GM23248 (cell line): ENCODE measurements around the gene GPR31. TPM values are rescaled to one million over a fixed set of nuclear protein-coding genes. Genes with fewer than 3 reads are reported as not detected.
"Not testable (repeated sequence)": the region's sequence is repeated elsewhere in the genome, so short reads cannot be mapped to it uniquely, and the experiment has no call there.

Source experiments
- DNase-seq: peaks from one replicate; pipeline ENCODE4 v3.0.0-alpha.2; 2015
- H2AFZ ChIP-seq: fragments of 200-600 bp; sonication (generic); 2 replicates; pipeline ENCODE4 v1.6.1; 2016; ENCODE audit warnings: antibody characterized with exemption
- H3F3A ChIP-seq: fragments of 200-600 bp; sonication (generic); 2 replicates; pipeline ENCODE4 v1.6.1; 2016; ENCODE audit warnings: mild to moderate bottlenecking, antibody characterized with exemption, mixed run types; ENCODE audit not compliant: insufficient read depth
- H3K27ac ChIP-seq: fragments of 200-600 bp; sonication (generic); 2 replicates; pipeline ENCODE4 v1.5.1; 2016; ENCODE audit warnings: mild to moderate bottlenecking
- H3K27me3 ChIP-seq: fragments of 200-600 bp; sonication (generic); replicated peaks from 2 replicates; pipeline ENCODE4 v1.6.1; 2016; ENCODE audit warnings: mild to moderate bottlenecking; ENCODE audit not compliant: insufficient read depth
- H3K36me3 ChIP-seq: fragments of 200-600 bp; sonication (generic); 2 replicates; pipeline ENCODE4 v1.6.1; 2016; ENCODE audit warnings: low read depth, mild to moderate bottlenecking
- H3K4me1 ChIP-seq: fragments of 200-600 bp; sonication (generic); 2 replicates; pipeline ENCODE4 v1.6.1; 2016; ENCODE audit warnings: mild to moderate bottlenecking; ENCODE audit not compliant: insufficient read depth
- H3K4me2 ChIP-seq: fragments of 200-600 bp; sonication (generic); one replicate; pipeline ENCODE4 v1.6.1; 2016; ENCODE audit warnings: mild to moderate bottlenecking; ENCODE audit not compliant: unreplicated experiment
- H3K4me3 ChIP-seq: fragments of 200-600 bp; sonication (generic); 2 replicates; pipeline ENCODE4 v1.5.1; 2016; ENCODE audit warnings: mild to moderate bottlenecking
- H3K79me2 ChIP-seq: fragments of 200-600 bp; sonication (generic); 2 replicates; pipeline ENCODE4 v1.6.1; 2016; ENCODE audit warnings: mild to moderate bottlenecking; ENCODE audit not compliant: insufficient read depth
- H3K9ac ChIP-seq: fragments of 200-600 bp; sonication (generic); 2 replicates; pipeline ENCODE4 v1.6.1; 2016; ENCODE audit warnings: mild to moderate bottlenecking
- H3K9me2 ChIP-seq: fragments of 200-600 bp; sonication (generic); 2 replicates; pipeline ENCODE4 v1.6.1; 2016; ENCODE audit warnings: mixed run types, mild to moderate bottlenecking, moderate library complexity; ENCODE audit not compliant: insufficient read depth
- H3K9me3 ChIP-seq: fragments of 200-600 bp; sonication (generic); one replicate; pipeline ENCODE4 v1.6.1; 2017; ENCODE audit warnings: low read depth
- H4K20me1 ChIP-seq: fragments of 200-600 bp; sonication (generic); 2 replicates; pipeline ENCODE4 v1.6.0; 2016; ENCODE audit not compliant: insufficient read depth
- EZH2 ChIP-seq: fragments of 200-600 bp; sonication (generic); IDR thresholded peaks from 2 replicates; pipeline ENCODE4 v1.6.1; 2018; ENCODE audit warnings: antibody characterized with exemption, mild to moderate bottlenecking; ENCODE audit not compliant: insufficient read depth, poor library complexity, severe bottlenecking
- EZH2phosphoT487 ChIP-seq: fragments of 200-600 bp; sonication (generic); IDR thresholded peaks from 2 replicates; pipeline ENCODE4 v1.6.1; 2018; ENCODE audit warnings: antibody characterized with exemption, moderate library complexity, mild to moderate bottlenecking, low read depth; ENCODE audit not compliant: insufficient read depth
- WGBS, 2 experiments: methylation state at CpG; one replicate each; pipeline ENCODE4 v1.1.6; 2015 to 2017; ENCODE audit warnings: low lambda C conversion rate in 2 of 2, low coverage in 1 of 2; ENCODE audit errors: missing lambda C conversion rate in 2 of 2; 5-methylcytosine and 5-hydroxymethylcytosine counted together
- in situ Hi-C: fragments of 300-500 bp; cut with MboI; formaldehyde crosslinking; loops from 2 replicates; pipeline ENCODE4 v1.15.0; 2020
- polyA plus RNA-seq: library from polyadenylated mRNA; unstranded; fragments of >200 nt; fragmentation: Nextera tagmentation; extraction: Ambion mirVana; gene quantifications from 2 replicates; pipeline ENCODE4 v1.2.1, GENCODE V29; 2016
- total RNA-seq: library from RNA; depleted of rRNA; stranded (reverse); fragments of >200 nt; shearing (Covaris generic); gene quantifications from 2 replicates; pipeline ENCODE4 v1.2.3, GENCODE V29; 2014

GPR31 gene
- total and polyA plus RNA-seq, 2 experiments from 2014 or later = not detected

GRCh38 chr6:167200806-167201205 is 43.0 kb upstream of the GPR31 start:
- in situ Hi-C loops = loop anchor here (25.0 kb wide), 1 partner anchor 686 kb away; no protein-coding TSS in a partner anchor
- no peak overlapping the region for H3K4me2 ChIP-seq
- H3F3A ChIP-seq = no peaks in the 10 kb centered on the region
- no peak overlapping the region for H3K4me3 ChIP-seq
- H3K4me1 ChIP-seq = no peaks in the 10 kb centered on the region
- no peak overlapping the region for H3K27ac ChIP-seq
- H3K79me2 ChIP-seq = no peaks in the 10 kb centered on the region
- H3K9me3 ChIP-seq = no peaks in the 10 kb centered on the region
- WGBS, 2 experiments = 43 to 46% methylated on average over 14 of the region's 14 CpGs
- no peak overlapping the region for H2AFZ ChIP-seq
- no peak overlapping the region for H3K9ac ChIP-seq
- H4K20me1 ChIP-seq = no peaks in the 10 kb centered on the region
- H3K36me3 ChIP-seq = no peaks in the 10 kb centered on the region
- DNase-seq = no peak
- H3K27me3 ChIP-seq = no peaks in the 10 kb centered on the region
- TF ChIP-seq EZH2phosphoT487 (no peak), EZH2 (no peak)
- no peaks in the 10 kb centered on the region for H3K9me2 ChIP-seq

- H3K9me2 ChIP-seq, H3K27me3 ChIP-seq, H3K79me2 ChIP-seq, H3K36me3 ChIP-seq, H3K4me2 ChIP-seq, H2AFZ ChIP-seq, H4K20me1 ChIP-seq, H3F3A ChIP-seq, DNase-seq, H3K4me1 ChIP-seq, H3K9me3 ChIP-seq, H3K9ac ChIP-seq, in situ Hi-C loops, H3K27ac ChIP-seq, H3K4me3 ChIP-seq: not testable (repeated sequence)
- 6 to 13% methylated on average over 10 to 14 of the region's 21 CpGs for WGBS, 2 experiments
Observed at GRCh38 chr6:167195941-167196610, 38.3 kb upstream of the GPR31 start.

- H3K27me3 ChIP-seq, DNase-seq, H3K36me3 ChIP-seq, H3K9me3 ChIP-seq, H3K4me3 ChIP-seq, H3K79me2 ChIP-seq, in situ Hi-C loops, H3K27ac ChIP-seq, H4K20me1 ChIP-seq, H3F3A ChIP-seq, H2AFZ ChIP-seq, H3K9me2 ChIP-seq, H3K4me1 ChIP-seq, H3K9ac ChIP-seq, H3K4me2 ChIP-seq: not testable (repeated sequence)
- 41% methylated on average over 5 to 6 of the region's 6 CpGs for WGBS, 2 experiments
Observed at GRCh38 chr6:167193515-167194125, 35.8 kb upstream of the GPR31 start.

GRCh38 chr6:167191043-167191583 is 33.3 kb upstream of the GPR31 start:
- H3K79me2 ChIP-seq, H3K4me2 ChIP-seq, H3K9me3 ChIP-seq, H3K4me3 ChIP-seq, H2AFZ ChIP-seq, H3K9ac ChIP-seq, DNase-seq, H3K9me2 ChIP-seq, H3K36me3 ChIP-seq, H4K20me1 ChIP-seq, H3K4me1 ChIP-seq, H3K27me3 ChIP-seq, H3K27ac ChIP-seq, H3F3A ChIP-seq, in situ Hi-C loops: not testable (repeated sequence)
- WGBS, 2 experiments = 45 to 54% methylated on average over 8 of the region's 8 CpGs

- H3K4me1 ChIP-seq, H3K27me3 ChIP-seq, H3K9ac ChIP-seq, H3F3A ChIP-seq, H3K27ac ChIP-seq, in situ Hi-C loops, H3K4me2 ChIP-seq, H4K20me1 ChIP-seq, H3K79me2 ChIP-seq, H3K36me3 ChIP-seq, DNase-seq, H3K9me3 ChIP-seq, H2AFZ ChIP-seq, H3K4me3 ChIP-seq, H3K9me2 ChIP-seq: not testable (repeated sequence)
- 38 to 44% methylated on average over 9 of the region's 9 CpGs for WGBS, 2 experiments
Observed at GRCh38 chr6:167187275-167187674, 29.5 kb upstream of the GPR31 start.

GRCh38 chr6:167185101-167185500 is 27.3 kb upstream of the GPR31 start:
- in situ Hi-C loops, H2AFZ ChIP-seq, DNase-seq, H3K36me3 ChIP-seq, H3K79me2 ChIP-seq, H3K4me3 ChIP-seq, H3K9me2 ChIP-seq, H3F3A ChIP-seq, H3K4me2 ChIP-seq, H3K9ac ChIP-seq, H3K9me3 ChIP-seq, H3K27me3 ChIP-seq, H3K4me1 ChIP-seq, H4K20me1 ChIP-seq, H3K27ac ChIP-seq: not testable (repeated sequence)
- 7 to 44% methylated on average over 3 of the region's 3 CpGs for WGBS, 2 experiments

- H2AFZ ChIP-seq, H3K36me3 ChIP-seq, H3K4me3 ChIP-seq, H3K27me3 ChIP-seq, in situ Hi-C loops, H3K27ac ChIP-seq, H3K4me1 ChIP-seq, H4K20me1 ChIP-seq, H3K4me2 ChIP-seq, H3K79me2 ChIP-seq, H3K9me2 ChIP-seq, H3F3A ChIP-seq, H3K9ac ChIP-seq, H3K9me3 ChIP-seq, DNase-seq: not testable (repeated sequence)
- 7 to 9% methylated on average over 4 of the region's 8 CpGs for WGBS, 2 experiments
Observed at GRCh38 chr6:167182913-167183314, 25.1 kb upstream of the GPR31 start.
